Testis (tissue), 3 donors: ENCODE data around the gene ABCC11. TPM values are rescaled to one million over a fixed set of nuclear protein-coding genes. Genes with fewer than 3 reads are reported as not detected.

Experiments
- DNase-seq: peaks from one replicate; pipeline ENCODE4 v3.0.0-alpha.2; 2019
- H3K27ac ChIP-seq, 2 donors: fragments of 200-600 bp; sonication (generic); one replicate each; pipeline ENCODE4 v1.5.1; 2019
- H3K27me3 ChIP-seq: fragments of 200-600 bp; sonication (generic); one replicate; pipeline ENCODE4 v1.5.1; 2019
- H3K36me3 ChIP-seq: fragments of 200-600 bp; sonication (generic); one replicate; pipeline ENCODE4 v1.5.1; 2017; ENCODE audit warnings: low read depth; ENCODE audit errors: missing control alignments
- H3K4me1 ChIP-seq: fragments of 200-600 bp; sonication (generic); one replicate; pipeline ENCODE4 v1.5.1; 2019
- H3K4me3 ChIP-seq, 2 donors: fragments of 200-600 bp; sonication (generic); one replicate each; pipeline ENCODE4 v1.5.1; 2017 to 2019
- H3K9me3 ChIP-seq: fragments of 200-600 bp; sonication (generic); one replicate; pipeline ENCODE4 v1.5.1; 2017
- POLR2A ChIP-seq: fragments of 450-650 bp; IDR thresholded peaks from one replicate; pipeline ENCODE4 v1.6.1; 2017; ENCODE audit warnings: antibody characterized with exemption, mild to moderate bottlenecking, moderate library complexity
- WGBS, 2 donors: methylation state at CpG; one replicate each; pipeline ENCODE4 v1.1.5; 2018; 5-methylcytosine and 5-hydroxymethylcytosine counted together
- intact Hi-C: fragments of 100-400 bp; cut with DNase I; formaldehyde crosslinking; loops from one replicate; pipeline ENCODE4 v1.15.1; 2023; ENCODE audit warnings: low total_unique reads
- polyA plus RNA-seq: library from polyadenylated mRNA; stranded (reverse); fragments of 350-450 nt; fragmentation: Illumina TruSeq; extraction: RNeasy Lipid Tissue Mini Kit (QIAGEN cat#74804); gene quantifications from one replicate; pipeline ENCODE4 v1.2.3, GENCODE V29; 2014; ENCODE audit warnings: low read depth, low replicate concordance; ENCODE audit not compliant: insufficient read depth
- total RNA-seq, 2 donors: library from RNA; depleted of rRNA; stranded (reverse); fragments of >200 nt; gene quantifications; one replicate each; pipeline ENCODE4 v1.2.3, GENCODE V29; 2016
- TF ChIP-seq, protein P1 (sequence below), 3 experiments: fragments of 450-650 bp in 2 of 3; fragments of 200-600 bp in 1 of 3; sonication (generic) in 1 of 3; IDR thresholded peaks; one replicate each; pipeline ENCODE4 v1.5.1; 2016 to 2019; ENCODE audit warnings: antibody characterized with exemption in 3 of 3, mild to moderate bottlenecking in 2 of 3, moderate library complexity in 1 of 3

Gene ABCC11
- total and polyA plus RNA-seq, 3 donors from 2014 or later, result 6.8 to 24.1 (median 7.5) TPM

DNA sequence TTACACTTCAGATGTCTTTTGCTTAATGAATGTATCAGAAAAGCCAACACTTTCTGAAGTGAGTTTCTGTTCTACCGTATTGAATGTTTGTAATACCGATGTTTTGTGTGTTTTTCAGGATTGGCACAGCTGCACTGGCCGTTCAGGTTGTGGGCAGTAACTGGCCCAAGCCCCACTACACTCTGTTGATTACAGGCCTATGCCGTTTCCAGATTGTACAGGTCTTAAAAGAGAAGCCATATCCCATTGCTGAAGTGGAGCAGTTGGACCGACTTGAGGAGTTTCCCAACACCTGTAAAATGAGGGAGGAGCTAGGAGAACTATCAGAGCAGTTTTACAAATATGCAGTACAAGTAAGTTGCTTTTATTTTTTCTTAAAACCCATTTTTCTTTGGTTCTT lies 4.7 kb upstream of the ABCC11 start:
- Histone ChIP-seq H3K4me1 (no peaks in the 10 kb centered on the region), H3K4me3 (no peak overlapping the region), H3K36me3 (no peaks in the 10 kb centered on the region), H3K27me3 (no peaks in the 10 kb centered on the region), H3K9me3 (no peaks in the 10 kb centered on the region), H3K27ac (no peak overlapping the region)
- DNase-seq, result no peak
- WGBS, 2 donors, result 75 to 85% methylated on average over 5 of the region's 5 CpGs
- no peak for TF ChIP-seq POLR2A
- TF ChIP-seq, protein P1, sequence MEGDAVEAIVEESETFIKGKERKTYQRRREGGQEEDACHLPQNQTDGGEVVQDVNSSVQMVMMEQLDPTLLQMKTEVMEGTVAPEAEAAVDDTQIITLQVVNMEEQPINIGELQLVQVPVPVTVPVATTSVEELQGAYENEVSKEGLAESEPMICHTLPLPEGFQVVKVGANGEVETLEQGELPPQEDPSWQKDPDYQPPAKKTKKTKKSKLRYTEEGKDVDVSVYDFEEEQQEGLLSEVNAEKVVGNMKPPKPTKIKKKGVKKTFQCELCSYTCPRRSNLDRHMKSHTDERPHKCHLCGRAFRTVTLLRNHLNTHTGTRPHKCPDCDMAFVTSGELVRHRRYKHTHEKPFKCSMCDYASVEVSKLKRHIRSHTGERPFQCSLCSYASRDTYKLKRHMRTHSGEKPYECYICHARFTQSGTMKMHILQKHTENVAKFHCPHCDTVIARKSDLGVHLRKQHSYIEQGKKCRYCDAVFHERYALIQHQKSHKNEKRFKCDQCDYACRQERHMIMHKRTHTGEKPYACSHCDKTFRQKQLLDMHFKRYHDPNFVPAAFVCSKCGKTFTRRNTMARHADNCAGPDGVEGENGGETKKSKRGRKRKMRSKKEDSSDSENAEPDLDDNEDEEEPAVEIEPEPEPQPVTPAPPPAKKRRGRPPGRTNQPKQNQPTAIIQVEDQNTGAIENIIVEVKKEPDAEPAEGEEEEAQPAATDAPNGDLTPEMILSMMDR (IDR thresholded peaks at IDR 0.05), result no peak
- intact Hi-C loops, result no loop called here

DNA sequence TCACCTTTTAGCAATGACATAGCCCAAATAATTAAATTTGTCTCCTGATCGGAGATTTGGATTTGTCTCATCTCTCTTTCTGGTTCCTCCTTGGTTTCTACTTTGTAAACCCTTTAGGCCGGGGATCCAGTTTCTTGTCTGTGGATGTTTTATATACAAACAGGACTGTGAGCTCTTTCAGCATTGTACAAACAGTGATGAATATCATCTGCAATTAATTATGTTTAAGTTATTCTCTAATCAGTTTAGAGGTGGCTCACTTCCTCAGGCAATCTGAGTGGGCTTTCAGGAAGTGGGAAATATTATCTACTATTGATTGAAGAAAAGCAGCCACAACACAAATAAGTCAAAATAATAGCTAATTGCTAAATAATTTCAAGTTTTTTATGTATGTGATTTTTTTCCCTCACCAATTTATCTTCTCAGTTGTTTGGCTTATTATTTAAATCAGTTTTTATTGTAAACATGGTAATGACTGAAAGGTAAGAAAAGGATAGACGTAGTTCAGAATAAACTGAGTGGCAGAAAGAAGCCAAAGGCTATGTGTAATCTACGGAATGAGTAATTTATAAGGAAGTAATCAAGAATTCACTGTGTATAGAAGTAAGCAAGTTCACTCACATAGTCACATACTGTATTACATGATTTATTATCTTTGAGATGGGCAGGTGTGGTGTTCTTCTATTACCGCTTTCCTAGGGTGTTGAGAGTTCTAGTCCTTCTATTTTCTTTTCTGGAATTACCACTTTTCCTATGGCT lies 3.4 kb upstream of the ABCC11 start:
- no peak overlapping the region for H3K27ac ChIP-seq
- H3K4me1 ChIP-seq, result peaks cover 9% of the 10 kb centered on the region
- H3K27me3 ChIP-seq, result no peaks in the 10 kb centered on the region
- 93 to 94% methylated on average over 5 of the region's 5 CpGs for WGBS, 2 donors
- H3K4me3 ChIP-seq, result no peak overlapping the region
- H3K9me3 ChIP-seq, result no peaks in the 10 kb centered on the region
- TF ChIP-seq, protein P1 (IDR thresholded peaks at IDR 0.05), result no peak
- TF ChIP-seq POLR2A, result no peak
- intact Hi-C loops, result no loop called here
- no peak for DNase-seq
- H3K36me3 ChIP-seq, result no peaks in the 10 kb centered on the region

DNA sequence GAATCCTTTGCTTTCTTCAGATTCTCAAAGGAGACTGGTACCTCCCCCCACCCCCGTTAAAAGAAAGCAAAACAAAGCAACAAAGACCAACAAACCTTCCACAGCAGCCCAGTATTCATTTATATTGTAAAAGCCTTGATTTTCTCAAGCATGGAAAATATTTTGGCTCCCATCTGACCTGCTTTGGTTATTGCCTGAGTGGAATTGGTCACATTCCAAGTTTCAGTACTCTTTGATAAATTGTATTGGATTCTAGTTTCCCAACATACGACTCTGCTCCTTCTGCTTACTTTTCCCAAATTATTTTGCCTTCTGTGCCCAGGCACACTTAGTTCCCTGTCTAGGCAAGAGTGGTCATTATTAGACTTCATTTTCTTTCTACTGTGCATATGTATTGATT lies 1.3 kb downstream of the ABCC11 start:
- Histone ChIP-seq H3K4me1 (peaks cover 9% of the 10 kb centered on the region), H3K27me3 (no peaks in the 10 kb centered on the region), H3K36me3 (no peaks in the 10 kb centered on the region), H3K27ac (no peak overlapping the region), H3K4me3 (no peak overlapping the region), H3K9me3 (no peaks in the 10 kb centered on the region)
- intact Hi-C loops, result no loop called here
- 38 to 41% methylated on average over 2 of the region's 2 CpGs for WGBS, 2 donors
- DNase-seq, result no peak
- TF ChIP-seq POLR2A, result no peak
- TF ChIP-seq, protein P1 (IDR thresholded peaks at IDR 0.05), result no peak

DNA sequence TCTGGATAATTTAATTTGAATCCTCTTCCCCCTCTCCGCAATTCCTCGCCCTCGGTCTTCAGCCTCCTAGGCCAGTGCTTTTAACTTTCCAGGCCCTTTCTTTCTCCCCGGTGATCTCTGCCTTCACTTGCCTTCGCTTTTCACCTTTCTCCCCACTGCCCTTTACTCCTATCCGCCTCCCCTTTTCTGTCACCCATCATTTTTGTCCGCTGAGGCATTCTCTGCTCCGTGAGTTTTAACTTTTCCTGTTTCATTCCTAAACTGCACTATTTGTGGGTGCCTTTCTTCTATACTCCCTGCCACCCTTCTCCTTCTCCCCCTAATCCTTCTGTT lies 2.5 kb downstream of the ABCC11 start:
- TF ChIP-seq, protein P1 (IDR thresholded peaks at IDR 0.05), result no peak
- no peak for TF ChIP-seq POLR2A
- no peak for DNase-seq
- Histone ChIP-seq H3K36me3 (no peaks in the 10 kb centered on the region), H3K27me3 (no peaks in the 10 kb centered on the region), H3K9me3 (no peaks in the 10 kb centered on the region), H3K4me3 (peak overlapping the region; percentile 89 to 93), H3K4me1 (peaks cover 9% of the 10 kb centered on the region), H3K27ac (peak overlapping the region; percentile 77 to 83)
- 0 to 1% methylated on average over 8 of the region's 8 CpGs for WGBS, 2 donors
- intact Hi-C loops, result no loop called here
